GM12891 (cell line): ENCODE data around the gene BOD1L2.

Experiments
- POLR2A ChIP-seq: IDR thresholded peaks from 2 replicates; pipeline ENCODE4 v1.6.1; 2011; ENCODE audit warnings: low read depth, low read length, control low read depth
- POLR2AphosphoS5 ChIP-seq: IDR thresholded peaks from 2 replicates; pipeline ENCODE4 v1.6.1; 2011; ENCODE audit warnings: low read depth, low read length, control low read depth
- POU2F2 ChIP-seq: IDR thresholded peaks from 2 replicates; pipeline ENCODE4 v1.6.1; 2011; ENCODE audit warnings: low read depth, mild to moderate bottlenecking, control low read depth, low read length, moderate library complexity
- SPI1 ChIP-seq: IDR thresholded peaks from 2 replicates; pipeline ENCODE4 v1.6.1; 2011; ENCODE audit warnings: low read depth, low read length, control low read depth
- TAF1 ChIP-seq: IDR thresholded peaks from 2 replicates; pipeline ENCODE4 v1.6.1; 2011; ENCODE audit warnings: low read depth, low read length, control low read depth

DNA sequence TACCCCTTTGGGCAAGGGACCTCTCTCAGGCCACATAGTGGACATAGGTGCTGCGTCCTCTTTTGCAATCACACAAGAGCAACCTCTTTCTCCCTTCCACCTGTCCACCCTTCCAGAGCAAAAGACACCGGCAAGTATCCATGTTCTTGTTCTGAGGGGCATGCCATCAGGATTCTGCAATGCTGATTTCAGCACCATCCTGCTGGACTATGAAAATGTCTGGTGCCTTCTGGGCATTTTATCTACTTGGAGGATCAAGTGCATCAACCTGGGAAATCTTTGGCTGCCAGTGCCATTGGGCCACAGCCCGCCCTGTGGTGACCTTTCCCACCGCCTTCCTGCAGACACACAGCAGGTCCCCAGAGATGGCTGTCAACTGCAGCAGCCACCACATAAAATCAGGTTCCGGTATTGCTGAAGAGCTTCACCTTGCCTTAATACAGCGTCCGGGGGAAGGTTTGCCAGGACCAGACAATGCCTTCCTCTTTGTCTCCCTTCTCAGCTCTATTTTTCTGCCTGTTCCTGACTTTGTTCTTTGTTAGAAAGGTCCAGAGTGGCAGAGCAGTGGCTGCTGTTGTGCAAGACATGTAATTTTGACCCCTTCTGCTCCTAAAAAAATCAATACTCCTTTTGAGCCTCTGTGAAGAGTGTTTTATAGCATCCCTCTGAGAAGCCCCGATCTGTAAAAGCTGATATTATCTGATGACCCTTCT lies 18.5 kb upstream of the BOD1L2 start:
- TF ChIP-seq TAF1 (no peak), POLR2A (no peak), POLR2AphosphoS5 (no peak), SPI1 (no peak), POU2F2 (no peak)
